Muscle of leg (tissue), 11 donors: ENCODE measurements around the gene PAX9. TPM values are rescaled to one million over a fixed set of nuclear protein-coding genes. Genes with fewer than 3 reads are reported as not detected.

ENCODE experiments used
- DNase-seq: peaks from one replicate; pipeline ENCODE4 v3.0.0; 2013
- H3K27ac ChIP-seq: one replicate; pipeline ENCODE4 v1.5.1; 2013; ENCODE audit warnings: mild to moderate bottlenecking, low read length, control low read depth
- H3K27me3 ChIP-seq: one replicate; pipeline ENCODE4 v1.6.1; 2013; ENCODE audit warnings: low read length; ENCODE audit not compliant: control insufficient read depth, insufficient read depth
- H3K36me3 ChIP-seq: one replicate; pipeline ENCODE4 v1.6.1; 2013; ENCODE audit warnings: low read length; ENCODE audit not compliant: control insufficient read depth, insufficient read depth
- H3K4me1 ChIP-seq: one replicate; pipeline ENCODE4 v1.6.1; 2013; ENCODE audit warnings: low read length; ENCODE audit not compliant: control insufficient read depth, insufficient read depth
- H3K4me3 ChIP-seq: one replicate; pipeline ENCODE4 v1.5.1; 2013; ENCODE audit warnings: low read length, control low read depth
- H3K9me3 ChIP-seq: replicated peaks from 2 replicates; pipeline ENCODE4 v1.6.1; 2013; ENCODE audit warnings: low read depth, low read length; ENCODE audit not compliant: control insufficient read depth
- WGBS: methylation state at CpG from one replicate; pipeline ENCODE4 v1.1.5; 2013; ENCODE audit warnings: missing lambda C conversion rate; ENCODE audit not compliant: insufficient coverage; 5-methylcytosine and 5-hydroxymethylcytosine counted together
- polyA plus RNA-seq, 8 donors: library from polyadenylated mRNA; unstranded; fragments of 120-200 nt; gene quantifications; one replicate each; pipeline versions ENCODE4 v1.2.1 to v1.2.3, GENCODE V29; 2013; ENCODE audit warnings: inconsistent platforms in 1 of 8, low replicate concordance in 1 of 8; ENCODE audit not compliant: insufficient read length in 8 of 8, insufficient read depth in 1 of 8
- total RNA-seq: library from RNA; stranded (reverse); fragments of 120-200 nt; gene quantifications from one replicate; pipeline ENCODE4 v1.2.4, GENCODE V29; 2013

Gene PAX9
- total and polyA plus RNA-seq, 9 donors, result 0.12 to 1.9 (median 0.36) TPM

- WGBS, result no CpG with 5 or more reads among the region's 3 CpGs
- DNase-seq, result no peak
- Histone ChIP-seq H3K9me3 (no peaks in the 10 kb centered on the region), H3K36me3 (no peaks in the 10 kb centered on the region), H3K4me1 (no peaks in the 10 kb centered on the region), H3K4me3 (no peak overlapping the region), H3K27ac (no peak overlapping the region), H3K27me3 (no peaks in the 10 kb centered on the region)
These were observed 64.5 kb downstream of the PAX9 start for GRCh38 chr14:36726128-36726527.

Other genes starting within 250 kb of the PAX9 start
- not detected for gene NKX2-1, start 141.6 kb upstream of the PAX9 start, total RNA-seq
- 1 to 10 TPM in 1 of 8 donors, not detected in 7; 4.2 TPM for gene NKX2-1, start 141.6 kb upstream of the PAX9 start, polyA plus RNA-seq
- gene NKX2-8, start 79.2 kb upstream of the PAX9 start, total RNA-seq, result not detected
- not detected for gene NKX2-8, start 79.2 kb upstream of the PAX9 start, polyA plus RNA-seq